HG03354 (cell line): ENCODE measurements around the gene DNAJC2.
"Not testable (repeated sequence)": the region's sequence is repeated elsewhere in the genome, so short reads cannot be mapped to it uniquely, and the experiment has no call there.

Experiments used
- ATAC-seq: cut with Tn5 transposase; IDR thresholded peaks from one replicate; pipeline ENCODE4 v1.9.1; 2021; ENCODE audit warnings: mild to moderate bottlenecking; ENCODE audit not compliant: unreplicated experiment, poor library complexity, severe bottlenecking

The DNAJC2 gene

GRCh38 chr7:103343758-103344452, 662 bp downstream of the DNAJC2 start:
- ATAC-seq: peak; percentile 8

GRCh38 chr7:103343332-103343731, 1.2 kb downstream of the DNAJC2 start:
- ATAC-seq: no peak

- no peak for ATAC-seq
Measured at GRCh38 chr7:103341466-103341865, 3.1 kb downstream of the DNAJC2 start.

GRCh38 chr7:103338864-103339263, 5.7 kb downstream of the DNAJC2 start:
- ATAC-seq: no peak

- no peak for ATAC-seq
Measured at GRCh38 chr7:103336761-103337160, 7.8 kb downstream of the DNAJC2 start.

GRCh38 chr7:103325744-103326143, 18.8 kb downstream of the DNAJC2 start:
- ATAC-seq: no peak

- no peak for ATAC-seq
Measured at GRCh38 chr7:103317009-103317408, 27.6 kb downstream of the DNAJC2 start.

- no peak for ATAC-seq
Measured at GRCh38 chr7:103316380-103316941, 28.1 kb downstream of the DNAJC2 start.

- ATAC-seq: no peak
Measured at GRCh38 chr7:103314852-103315251, 29.7 kb downstream of the DNAJC2 start.

- ATAC-seq: no peak
Measured at GRCh38 chr7:103307503-103308231, 36.9 kb downstream of the DNAJC2 start.

GRCh38 chr7:103301441-103301840, 43.1 kb downstream of the DNAJC2 start:
- no peak for ATAC-seq

- ATAC-seq: no peak
Measured at GRCh38 chr7:103299660-103300059, 44.9 kb downstream of the DNAJC2 start.

- no peak for ATAC-seq
Measured at GRCh38 chr7:103297837-103298179, 46.8 kb downstream of the DNAJC2 start.

- ATAC-seq: peak; percentile 97
Measured at GRCh38 chr7:103296901-103297836, 47.4 kb downstream of the DNAJC2 start, which contains the start of gene PMPCB. PMPCB (plus strand) TSS chr7:103297435; CDS start chr7:103297460, 25 bp downstream.

- ATAC-seq: no peak
Measured at GRCh38 chr7:103293526-103293925, 51.0 kb downstream of the DNAJC2 start.

GRCh38 chr7:103292122-103292521, 52.4 kb downstream of the DNAJC2 start:
- ATAC-seq: no peak

- ATAC-seq: not testable (repeated sequence)
Measured at GRCh38 chr7:103282802-103283427, 61.7 kb downstream of the DNAJC2 start.

GRCh38 chr7:103280803-103281155, 63.8 kb downstream of the DNAJC2 start:
- peak; percentile 27 for ATAC-seq

- ATAC-seq: peak; percentile 94
Measured at GRCh38 chr7:103279963-103280802, 64.4 kb downstream of the DNAJC2 start.
